HG02763 (cell line): ENCODE data around the gene UBR1.
"Not testable (repeated sequence)": the region's sequence is repeated elsewhere in the genome, so short reads cannot be mapped to it uniquely, and the experiment has no call there.

Experiments used
- ATAC-seq: cut with Tn5 transposase; IDR thresholded peaks from one replicate; pipeline ENCODE4 v1.9.1; 2021; ENCODE audit warnings: mild to moderate bottlenecking, moderate library complexity; ENCODE audit not compliant: unreplicated experiment

UBR1 gene

DNA sequence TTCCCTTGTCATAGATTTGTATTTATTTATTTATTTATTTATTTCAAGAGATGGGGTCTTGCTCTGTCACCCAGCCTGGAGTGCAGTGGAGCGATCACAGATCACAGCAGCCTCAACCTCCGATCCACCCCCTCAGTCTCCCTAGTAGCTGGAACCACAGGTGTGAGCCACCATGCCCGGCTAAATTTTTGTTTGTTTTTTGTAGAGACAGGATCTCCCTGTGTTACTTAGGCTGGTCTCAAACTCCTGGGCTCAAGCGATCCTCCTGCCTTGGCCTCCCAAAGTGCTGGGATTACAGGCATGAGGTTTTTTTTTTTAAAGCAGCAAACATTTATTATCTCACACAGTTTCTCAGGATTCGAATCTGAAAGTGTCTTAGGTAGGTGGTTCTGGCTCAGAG lies 187.8 kb downstream of the UBR1 start:
- no peak for ATAC-seq

DNA sequence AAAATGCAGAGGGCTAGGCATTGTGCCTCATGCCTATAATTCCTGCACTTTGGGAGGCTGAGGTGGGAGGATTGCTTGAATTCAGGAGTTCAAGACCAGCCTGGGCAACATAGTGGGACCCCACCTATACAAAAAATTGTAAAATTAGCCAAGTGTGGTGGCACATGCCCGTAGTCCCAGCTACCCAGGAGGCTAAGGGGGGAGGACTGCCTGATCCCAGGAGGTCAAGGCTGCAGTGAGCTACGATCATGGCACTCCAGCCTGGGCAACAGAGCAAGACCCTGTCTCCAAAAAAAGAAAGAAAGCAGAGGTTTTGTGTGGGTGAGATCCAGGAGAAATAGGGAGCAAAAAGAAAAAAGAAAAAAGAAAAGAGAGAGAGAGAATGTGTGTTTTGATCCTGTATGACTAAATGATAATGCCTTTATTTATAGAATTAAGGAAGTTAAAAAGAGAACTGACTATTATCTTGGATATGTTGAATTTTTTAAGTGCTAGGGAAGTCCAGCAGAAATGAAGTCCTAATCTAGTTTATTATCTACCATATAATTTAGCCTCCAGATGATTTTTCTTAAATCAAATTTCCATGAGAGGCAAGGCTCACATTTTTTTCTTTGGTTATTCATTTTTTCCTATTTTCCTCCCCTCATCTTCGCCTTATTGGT lies 190.1 kb downstream of the UBR1 start:
- no peak for ATAC-seq

DNA sequence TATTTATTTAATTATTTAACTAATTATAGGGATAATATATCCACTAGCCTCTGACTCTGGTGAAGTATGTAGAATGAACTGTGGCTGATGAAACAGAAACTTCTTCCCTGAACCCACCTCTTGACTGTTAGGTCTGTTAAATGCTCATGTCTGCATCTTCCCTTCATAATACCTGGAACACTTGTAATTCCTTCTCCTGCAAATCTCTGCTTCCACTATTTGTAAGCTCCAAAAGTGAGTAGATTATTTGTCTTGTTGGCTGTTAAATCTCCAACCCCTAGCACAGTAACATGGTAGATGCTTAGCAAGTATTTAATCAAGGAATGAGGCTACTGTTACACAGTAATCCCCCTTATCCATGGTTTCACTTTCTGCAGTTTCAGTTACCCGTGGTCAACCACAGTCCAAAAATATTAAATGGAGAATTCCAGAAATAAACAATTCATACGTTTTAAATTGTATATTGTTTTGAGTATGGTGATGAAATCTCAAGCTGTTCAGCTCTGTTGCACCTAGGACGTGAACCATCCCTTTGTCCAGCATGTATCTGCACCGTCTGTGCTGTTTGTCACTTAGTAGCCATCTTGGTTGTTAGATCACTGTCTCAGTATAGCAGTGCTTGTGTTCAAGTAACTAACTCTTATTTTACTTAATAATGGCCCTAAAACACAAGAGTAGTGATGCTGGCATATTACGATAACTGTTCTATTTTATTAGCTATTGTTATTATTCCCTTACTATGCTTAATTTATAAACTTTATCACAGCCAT lies 190.9 kb downstream of the UBR1 start:
- no peak for ATAC-seq

DNA sequence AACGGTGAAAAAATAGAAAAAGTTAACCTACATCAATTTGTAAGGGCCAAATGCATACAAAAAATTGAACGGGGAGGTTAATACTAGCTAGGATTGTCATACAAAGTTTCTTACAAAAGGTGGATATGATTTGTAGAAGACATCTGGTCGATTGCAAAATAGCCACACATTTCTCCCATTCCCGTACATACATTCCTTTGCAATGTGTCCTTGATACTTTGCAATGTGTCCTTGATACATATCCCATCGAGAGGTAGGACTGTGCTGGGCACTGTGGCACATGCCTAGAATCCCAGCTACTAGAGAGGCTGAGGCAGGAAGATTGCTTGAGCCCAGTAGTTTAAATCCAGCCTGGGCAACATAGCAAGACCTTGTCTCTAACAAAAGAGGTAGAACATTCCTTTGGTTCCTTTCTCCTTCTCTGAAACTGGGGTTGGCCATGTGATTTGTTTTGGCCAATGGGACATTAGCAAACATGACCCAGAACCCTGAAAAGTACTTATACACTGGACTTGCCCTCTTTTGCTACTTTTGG lies 194.7 kb downstream of the UBR1 start:
- ATAC-seq, result no peak

DNA sequence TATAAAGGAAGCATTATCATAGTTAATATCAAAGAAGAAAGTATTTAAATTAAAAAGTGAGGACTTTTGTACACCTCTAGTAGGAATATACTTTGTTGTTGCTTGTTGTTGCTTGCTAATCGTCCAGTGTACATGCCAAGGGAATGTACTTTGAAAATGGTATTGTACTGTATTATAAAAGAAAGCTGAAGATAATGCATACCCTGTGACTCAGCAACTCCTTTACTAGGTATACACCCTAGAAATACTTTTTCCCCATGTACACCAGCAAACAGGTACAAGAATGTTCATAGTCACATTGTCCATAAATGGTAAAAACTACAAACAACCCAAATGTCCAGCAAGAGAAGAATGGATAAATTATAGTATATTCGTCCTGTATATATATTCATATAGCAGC lies 197.3 kb downstream of the UBR1 start:
- no peak for ATAC-seq

DNA sequence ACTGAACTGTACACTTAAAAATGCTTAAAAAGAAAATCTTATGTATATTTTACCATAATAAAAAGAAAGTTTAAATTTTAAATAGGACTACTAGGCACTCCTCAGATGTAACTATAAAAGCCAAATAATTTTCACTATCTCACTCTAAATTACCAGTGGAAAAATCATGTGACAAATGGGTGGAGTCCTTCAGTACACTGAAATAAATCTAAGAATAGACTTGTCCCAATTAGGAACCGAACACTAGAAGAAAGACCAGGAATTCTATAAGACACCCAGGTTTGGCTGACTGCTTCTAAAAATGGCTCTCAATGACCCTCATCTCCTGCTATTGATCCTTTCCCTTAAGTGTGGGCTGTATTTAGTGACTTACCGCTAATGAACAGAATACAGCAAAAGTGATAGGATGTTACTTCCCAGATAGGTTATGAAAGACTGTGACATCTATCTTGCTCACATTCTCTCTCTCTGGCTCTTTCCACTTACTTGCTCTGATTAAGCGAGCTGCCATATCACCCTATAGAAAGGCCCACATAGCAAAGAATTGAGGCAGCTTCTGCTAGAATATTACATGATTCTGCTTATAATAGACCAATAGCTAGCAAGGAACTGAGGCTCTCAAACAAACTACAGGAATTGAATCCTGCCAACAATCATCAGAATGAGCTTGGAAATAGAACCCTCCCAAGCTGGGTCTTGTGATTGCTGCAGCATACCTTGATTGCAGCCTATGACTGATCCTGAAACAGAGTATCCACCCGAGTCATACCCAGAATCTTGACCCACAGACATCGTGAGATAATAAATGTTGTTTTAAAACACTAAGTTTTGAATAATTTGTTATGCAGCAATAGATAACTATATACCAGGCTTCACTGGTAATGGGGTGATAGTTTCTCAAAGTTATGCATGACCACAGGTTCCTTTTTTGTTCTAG lies 202.2 kb downstream of the UBR1 start:
- no peak for ATAC-seq

DNA sequence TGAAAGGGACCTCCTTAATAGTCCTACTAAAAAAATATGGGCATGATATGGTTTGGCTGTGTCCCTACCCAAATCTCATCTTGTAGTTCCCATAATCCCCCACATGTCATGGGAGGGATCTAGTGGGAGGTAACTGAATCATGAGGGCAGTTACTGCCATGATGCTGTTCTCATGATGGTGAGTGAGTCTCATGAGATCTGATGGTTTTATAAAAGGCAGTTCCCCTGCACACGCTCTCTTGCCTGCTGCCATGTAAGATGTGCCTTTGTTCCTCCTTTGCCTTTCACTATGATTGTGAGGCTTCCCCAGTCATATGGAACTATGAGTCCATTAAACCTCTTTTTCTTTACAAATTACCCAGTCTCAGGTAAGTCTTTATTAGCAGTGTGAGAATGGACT lies 211.9 kb downstream of the UBR1 start:
- ATAC-seq, result not testable (repeated sequence)
